Esophagus squamous epithelium (tissue), 4 donors: ENCODE results near the gene CTNND2.

Source experiments
- POLR2A ChIP-seq, 4 donors: fragments of 450-650 bp; IDR thresholded peaks; one replicate each; pipeline ENCODE4 v1.6.1; 2017; ENCODE audit warnings: antibody characterized with exemption in 4 of 4, mild to moderate bottlenecking in 4 of 4, moderate library complexity in 3 of 4
- TF ChIP-seq, protein P1 (sequence below), 6 experiments: fragments of 450-650 bp in 4 of 6; fragments of 200-600 bp in 2 of 6; sonication (generic) in 2 of 6; IDR thresholded peaks; one replicate each; pipeline ENCODE4 v1.5.1; 2016 to 2019; ENCODE audit warnings: antibody characterized with exemption in 6 of 6, mild to moderate bottlenecking in 4 of 6, moderate library complexity in 4 of 6

DNA sequence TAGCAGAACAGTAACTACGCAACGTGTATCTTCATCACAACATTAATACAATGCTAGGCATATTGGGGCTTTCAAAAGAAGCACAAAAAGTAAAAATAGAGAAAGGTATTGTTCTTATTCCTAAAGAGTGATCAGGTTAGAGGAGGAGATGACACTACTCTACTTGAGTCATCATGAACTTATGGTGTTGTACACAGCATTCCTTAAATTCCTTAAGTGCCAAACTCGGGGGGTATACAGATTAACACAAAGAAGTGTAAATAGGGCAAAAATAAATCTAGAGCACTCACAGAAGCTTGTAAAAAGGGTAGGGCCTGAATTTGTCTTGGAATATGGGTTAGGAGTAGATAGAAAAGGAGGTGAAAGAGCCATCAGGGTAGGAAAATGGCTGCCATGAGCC is 835.2 kb downstream of the CTNND2 start:
- TF ChIP-seq, protein P1, sequence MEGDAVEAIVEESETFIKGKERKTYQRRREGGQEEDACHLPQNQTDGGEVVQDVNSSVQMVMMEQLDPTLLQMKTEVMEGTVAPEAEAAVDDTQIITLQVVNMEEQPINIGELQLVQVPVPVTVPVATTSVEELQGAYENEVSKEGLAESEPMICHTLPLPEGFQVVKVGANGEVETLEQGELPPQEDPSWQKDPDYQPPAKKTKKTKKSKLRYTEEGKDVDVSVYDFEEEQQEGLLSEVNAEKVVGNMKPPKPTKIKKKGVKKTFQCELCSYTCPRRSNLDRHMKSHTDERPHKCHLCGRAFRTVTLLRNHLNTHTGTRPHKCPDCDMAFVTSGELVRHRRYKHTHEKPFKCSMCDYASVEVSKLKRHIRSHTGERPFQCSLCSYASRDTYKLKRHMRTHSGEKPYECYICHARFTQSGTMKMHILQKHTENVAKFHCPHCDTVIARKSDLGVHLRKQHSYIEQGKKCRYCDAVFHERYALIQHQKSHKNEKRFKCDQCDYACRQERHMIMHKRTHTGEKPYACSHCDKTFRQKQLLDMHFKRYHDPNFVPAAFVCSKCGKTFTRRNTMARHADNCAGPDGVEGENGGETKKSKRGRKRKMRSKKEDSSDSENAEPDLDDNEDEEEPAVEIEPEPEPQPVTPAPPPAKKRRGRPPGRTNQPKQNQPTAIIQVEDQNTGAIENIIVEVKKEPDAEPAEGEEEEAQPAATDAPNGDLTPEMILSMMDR (IDR thresholded peaks at IDR 0.05) = no peak
- TF ChIP-seq POLR2A (IDR thresholded peaks at IDR 0.05) = no peak
